Posterior vena cava (tissue), 2 donors: ENCODE results near the gene FAM124A. TPM values are rescaled to one million over a fixed set of nuclear protein-coding genes. Genes with fewer than 3 reads are reported as not detected.
"Not testable (repeated sequence)": the region's sequence is repeated elsewhere in the genome, so short reads cannot be mapped to it uniquely, and the experiment has no call there.

Source experiments
- DNase-seq: peaks from one replicate; pipeline ENCODE4 v3.0.0-alpha.2; 2020; ENCODE audit warnings: low spot score
- intact Hi-C, 2 donors: fragments of 100-400 bp; cut with DNase I; formaldehyde crosslinking; loops; one replicate each; pipeline versions ENCODE4 v1.14.1 to v1.14.2; 2022 to 2023
- total RNA-seq, 2 donors: library from RNA; stranded (reverse); fragmentation: NEBNext Ultra II Directional; extraction: Animal tissue kit (Norgen Biotek cat#: 25700); gene quantifications; one replicate each; pipeline ENCODE4 v1.2.1, GENCODE V29; 2021
- donor health status: DM: yes; HTN: yes; CAD: no.
- donor health status: DM: yes; HTN: yes; CAD: no.

FAM124A gene
- total RNA-seq, 2 donors from 2014 or later: 6.2 to 9.8 TPM

DNA sequence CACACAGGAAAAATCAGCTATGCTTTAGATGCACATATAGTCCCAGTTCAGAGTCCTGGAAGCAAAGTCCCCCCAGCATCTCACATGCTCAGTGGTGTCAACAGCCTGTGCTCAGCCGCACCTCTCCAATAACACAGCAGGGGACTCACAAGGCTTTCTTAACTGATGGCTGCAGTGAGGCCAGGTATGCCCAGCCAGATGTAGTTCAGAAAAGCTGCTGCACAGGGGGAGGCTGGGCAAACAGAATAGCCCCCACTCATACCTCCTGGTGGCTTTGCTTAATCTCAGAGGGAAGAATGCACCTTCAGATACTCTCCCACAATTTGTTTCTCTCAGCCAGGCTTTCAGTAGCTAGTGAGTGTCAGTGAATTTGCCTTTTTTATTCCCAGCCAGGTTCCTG, 33.4 kb downstream of the FAM124A start:
- DNase-seq: no peak
- intact Hi-C loops: no loop called here

DNA sequence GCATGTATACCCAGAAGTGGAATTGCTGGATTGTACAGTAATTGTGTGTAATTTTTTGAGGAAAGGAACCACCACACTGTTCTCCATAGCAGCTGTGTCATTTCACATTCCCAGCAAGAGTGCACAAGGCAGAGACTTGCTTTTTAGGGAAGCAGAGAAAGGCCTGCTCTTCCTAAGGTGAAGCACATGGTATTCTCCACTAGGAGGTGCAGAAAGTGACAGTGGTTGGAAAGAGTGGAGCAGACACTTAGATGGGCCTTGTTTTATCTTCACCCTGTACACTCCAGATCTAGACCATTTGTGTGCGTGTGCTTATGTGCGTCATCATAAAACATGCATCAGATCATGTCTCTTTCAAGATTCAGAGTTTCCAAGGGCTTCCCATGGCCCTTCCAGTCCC, 35.0 kb downstream of the FAM124A start:
- no peak for DNase-seq
- intact Hi-C loops: no loop called here

DNA sequence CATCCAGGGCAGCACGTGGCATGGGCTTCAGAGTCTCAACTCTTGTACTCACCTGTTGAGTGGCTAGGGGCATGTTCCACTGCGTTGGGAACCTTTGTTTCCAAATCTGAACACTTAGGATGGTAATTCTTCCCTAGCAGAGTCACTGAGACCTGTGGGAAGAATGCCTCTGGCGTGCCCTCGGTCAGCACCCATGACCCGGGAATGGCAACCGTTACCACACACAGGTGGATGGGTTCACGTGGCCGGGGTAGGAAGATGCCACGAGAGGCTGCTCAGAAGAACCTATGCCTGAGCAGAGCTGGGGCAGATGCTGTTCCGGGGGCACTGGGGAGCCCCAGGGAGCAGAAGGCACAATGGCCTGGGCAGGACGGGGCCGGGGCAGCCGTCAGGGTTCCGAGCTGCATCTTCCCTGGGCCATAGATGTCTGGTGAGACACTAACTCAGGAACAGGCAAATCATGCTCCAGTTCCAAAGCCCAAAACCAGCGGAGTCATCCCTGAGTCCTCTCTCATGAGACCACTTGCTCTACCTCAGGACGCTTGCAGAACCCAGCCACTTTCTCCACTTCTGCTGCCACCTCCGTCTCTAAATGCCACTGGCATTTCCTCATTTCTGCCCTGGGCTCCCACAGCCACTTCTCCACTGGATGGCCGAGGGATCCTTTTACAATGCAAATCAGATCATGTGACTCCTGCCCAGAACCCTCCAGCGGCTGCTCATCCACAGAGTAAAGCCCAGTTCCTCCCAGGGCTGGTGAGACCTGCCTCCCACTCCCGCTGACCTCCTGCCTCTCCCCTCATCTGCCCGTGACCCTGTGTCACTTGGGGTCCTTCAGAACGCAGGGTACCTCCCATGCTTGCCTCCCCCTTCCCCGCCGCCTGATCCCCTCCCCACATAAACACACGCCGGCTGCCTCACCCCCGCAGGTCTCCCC, 36.7 kb downstream of the FAM124A start:
- peak; percentile 68 for DNase-seq
- intact Hi-C loops: loop anchor here in 1 of 2 donors (2.0 kb wide), 1 partner anchor 28 kb away; no protein-coding TSS in a partner anchor

DNA sequence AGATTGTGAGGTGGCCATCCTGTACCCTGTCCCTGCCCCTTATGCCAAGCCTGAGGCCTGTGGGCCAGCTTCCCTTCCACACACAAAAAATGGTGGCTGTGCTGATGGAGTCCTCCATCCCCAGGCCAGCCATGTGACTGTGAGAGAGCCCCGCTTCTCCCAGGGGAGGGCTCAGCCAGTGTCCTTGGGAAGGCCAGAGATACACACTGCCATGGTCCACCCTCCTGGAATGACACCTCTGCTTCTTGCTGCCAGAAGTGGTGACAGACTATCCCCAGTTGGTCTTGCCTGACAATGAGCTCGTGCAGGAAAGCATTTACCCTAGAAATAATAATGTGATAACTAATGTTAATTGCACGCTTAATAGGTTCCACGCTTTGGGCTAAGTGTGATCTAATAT, 38.0 kb downstream of the FAM124A start:
- DNase-seq: no peak
- intact Hi-C loops: no loop called here

DNA sequence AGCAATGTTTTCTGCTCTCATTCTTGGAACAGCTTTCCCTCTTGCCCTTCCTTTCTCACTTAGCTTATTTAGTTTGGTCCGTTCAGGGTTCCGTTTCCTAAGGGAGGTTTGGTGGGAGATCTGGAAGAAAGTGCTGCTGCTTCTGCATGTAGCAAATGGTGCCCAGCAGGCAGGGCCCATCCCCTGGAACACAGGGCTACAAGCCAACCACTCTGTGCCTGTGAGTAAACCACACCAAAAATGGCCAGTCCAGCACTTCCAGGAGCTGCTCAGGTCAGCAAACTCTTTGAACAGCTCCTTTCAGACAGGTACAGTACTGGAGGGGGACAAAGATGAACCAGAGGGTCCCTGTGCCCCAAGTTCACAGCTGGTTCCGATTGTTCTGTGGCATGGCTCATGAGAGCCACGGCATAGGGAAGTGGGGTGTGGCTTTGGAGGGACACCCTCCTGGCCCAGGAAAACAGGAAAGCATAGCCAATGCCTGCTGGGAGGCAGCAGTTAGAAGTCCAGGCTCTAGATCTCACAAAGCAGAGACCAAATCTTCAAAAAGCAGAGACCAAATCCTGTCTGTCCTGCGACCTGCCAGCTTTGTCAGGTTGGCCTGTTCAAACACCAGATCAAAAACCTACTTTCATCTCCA, 39.5 kb downstream of the FAM124A start:
- no peak for DNase-seq

DNA sequence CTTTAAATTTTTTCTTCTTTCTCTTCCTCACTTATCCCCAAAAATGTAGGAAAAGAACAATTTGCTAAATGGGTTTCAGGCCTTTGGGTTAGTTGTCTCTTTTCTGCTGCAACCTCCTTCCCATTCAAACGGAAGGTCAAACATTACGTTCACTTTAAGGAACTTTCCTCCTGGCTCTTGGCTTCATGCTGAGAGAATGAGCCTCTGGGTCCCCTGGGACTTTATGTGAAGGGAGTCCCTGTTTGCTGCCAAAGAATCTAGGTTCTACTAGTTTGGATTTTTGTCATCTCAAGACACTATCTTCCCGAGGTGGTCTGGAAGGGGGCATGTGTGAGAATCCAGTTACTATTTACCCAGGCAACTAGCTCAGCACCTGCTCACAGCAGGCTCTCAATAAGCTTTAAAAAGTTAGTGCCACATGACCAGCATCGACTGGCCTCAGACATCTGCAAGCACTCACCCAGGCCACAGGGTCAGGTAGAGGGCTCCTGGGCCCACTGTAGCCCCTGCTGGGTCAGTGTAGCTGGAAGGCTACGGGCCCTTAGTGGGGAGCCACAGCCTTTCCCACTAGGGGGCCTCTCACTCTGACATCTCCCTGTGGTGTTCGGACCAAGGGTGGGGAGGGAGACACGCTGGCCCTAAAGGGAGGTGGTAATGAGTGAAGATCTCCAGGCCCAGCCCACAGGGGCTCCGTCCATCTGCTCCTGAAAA, 40.5 kb downstream of the FAM124A start:
- no peak for DNase-seq
- intact Hi-C loops: no loop called here

More for the DNA sequence above, 39.5 kb downstream of the FAM124A start:
- intact Hi-C loops: no loop called here

DNA sequence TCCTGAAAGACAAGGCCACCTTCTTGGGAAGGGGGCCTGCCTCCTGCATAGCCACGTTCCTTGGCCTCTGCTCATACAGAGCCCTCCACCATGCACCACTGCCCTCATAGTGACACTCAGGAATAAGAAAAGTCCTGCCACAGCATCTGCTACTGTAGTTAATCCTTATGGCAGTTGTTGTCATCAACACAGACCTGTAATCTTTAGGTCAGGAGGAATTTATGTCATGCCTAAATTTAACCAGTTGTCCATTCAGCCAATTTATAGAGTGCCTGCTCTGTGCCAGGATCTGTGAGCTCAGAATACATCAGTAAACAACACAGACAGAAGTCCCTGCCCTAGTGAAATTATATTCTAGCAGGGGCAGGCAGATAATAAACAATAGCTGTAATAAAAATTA, 44.4 kb downstream of the FAM124A start:
- no peak for DNase-seq
- intact Hi-C loops: no loop called here

DNA sequence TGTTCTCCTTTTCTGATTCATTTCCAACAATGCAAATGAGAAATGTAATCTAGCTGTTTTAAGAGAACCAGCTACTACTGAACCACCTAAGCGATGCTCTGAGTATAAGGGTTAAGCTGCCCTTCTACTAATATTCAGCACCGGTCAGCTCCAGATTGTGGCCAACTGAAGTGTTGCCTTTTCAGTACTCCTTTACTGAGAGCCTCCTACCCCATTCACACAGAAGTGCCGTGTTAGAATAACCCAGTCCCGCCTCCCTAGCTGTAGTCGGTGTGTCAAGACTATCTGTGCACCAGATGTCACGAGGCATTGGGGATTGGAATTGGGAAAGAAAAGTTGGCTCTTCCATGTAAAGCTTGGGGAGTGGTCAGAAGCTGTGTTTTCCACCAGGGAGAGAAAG, 45.4 kb downstream of the FAM124A start:
- DNase-seq: no peak
- intact Hi-C loops: no loop called here

DNA sequence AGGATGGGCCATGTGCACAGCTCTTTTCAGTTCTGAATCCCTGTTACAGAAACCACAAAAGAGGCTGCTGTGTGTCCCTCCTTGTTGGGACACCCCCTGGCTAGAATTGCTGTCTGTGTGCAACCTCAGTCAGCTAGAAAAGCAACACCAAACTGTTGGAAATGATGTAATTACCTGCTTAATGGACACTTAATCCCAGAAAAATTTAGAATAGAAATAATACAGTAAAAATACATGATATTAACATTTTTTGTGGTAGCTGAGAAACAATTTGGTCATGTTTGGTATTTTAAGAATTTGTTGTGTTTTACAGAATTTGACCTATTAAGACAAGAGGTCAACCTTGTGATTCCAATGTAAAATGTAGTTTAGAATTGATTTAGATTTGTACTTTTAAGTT, 46.8 kb downstream of the FAM124A start:
- DNase-seq: no peak
- intact Hi-C loops: no loop called here

DNA sequence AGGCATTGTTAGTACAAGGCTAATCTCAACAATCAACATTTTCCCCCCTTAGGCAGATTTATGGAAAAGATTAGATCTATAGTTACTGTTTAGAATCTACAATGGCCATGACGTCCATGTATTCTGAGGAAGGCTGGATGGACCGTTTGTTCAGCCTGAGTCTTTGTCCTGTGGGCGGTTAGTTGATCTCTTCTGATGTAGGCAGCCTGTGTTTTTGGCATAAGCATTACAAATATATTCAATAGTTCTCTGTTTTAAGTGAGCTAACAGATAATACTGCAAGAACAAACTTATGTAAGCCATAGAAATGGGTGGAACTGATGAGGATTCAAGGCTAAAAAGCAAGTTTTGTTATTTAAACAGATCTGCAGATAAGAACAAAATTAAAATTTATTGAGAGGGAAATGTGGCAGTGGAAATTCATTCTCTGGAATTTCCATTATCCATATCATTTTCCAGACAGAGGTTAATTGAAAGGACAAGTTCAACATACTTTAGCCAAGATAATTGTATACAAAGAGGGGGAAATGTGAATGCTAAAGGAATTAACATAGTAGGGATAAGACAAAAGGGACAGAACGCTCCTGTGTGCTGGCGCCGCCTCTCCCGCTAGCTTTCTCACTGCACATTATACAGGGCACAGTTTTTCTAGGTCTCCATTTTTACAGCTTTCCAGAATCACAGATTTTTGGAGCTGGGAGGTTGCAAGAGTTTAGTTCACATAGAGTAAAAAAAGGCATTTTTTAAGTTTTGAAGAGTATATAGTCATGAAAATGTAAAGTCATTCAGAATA, 48.6 kb downstream of the FAM124A start:
- no peak for DNase-seq
- intact Hi-C loops: no loop called here

DNA sequence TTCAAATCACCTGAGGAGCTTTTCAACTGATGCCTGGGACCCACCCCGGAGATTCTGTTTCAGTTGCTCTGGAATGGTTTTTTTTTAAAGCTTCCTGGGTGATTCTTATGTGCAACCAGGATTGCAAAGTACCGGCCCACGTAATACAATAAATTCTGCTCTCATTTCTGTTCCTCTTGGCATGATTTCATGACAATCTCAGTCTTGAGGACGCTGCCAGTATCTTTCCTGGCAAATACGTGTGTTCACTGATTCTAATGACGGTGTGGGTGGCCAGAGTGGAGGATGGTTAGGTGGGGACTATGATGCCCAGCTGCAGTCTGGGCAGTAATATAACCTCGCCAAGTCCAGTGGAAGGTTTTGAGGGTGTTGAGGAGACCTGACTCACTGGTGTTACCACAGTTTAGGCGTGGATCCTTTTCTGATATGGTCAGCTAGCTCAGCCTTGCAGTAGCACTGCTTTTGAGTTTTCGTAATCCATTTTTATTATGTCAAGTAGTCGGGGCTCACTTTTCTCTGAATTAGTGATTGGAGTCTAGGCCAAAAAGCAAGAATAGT, 49.4 kb downstream of the FAM124A start:
- no peak for DNase-seq
- intact Hi-C loops: loop anchor here in 1 of 2 donors (1.0 kb wide), 1 partner anchor 23 kb away; no protein-coding TSS in a partner anchor

DNA sequence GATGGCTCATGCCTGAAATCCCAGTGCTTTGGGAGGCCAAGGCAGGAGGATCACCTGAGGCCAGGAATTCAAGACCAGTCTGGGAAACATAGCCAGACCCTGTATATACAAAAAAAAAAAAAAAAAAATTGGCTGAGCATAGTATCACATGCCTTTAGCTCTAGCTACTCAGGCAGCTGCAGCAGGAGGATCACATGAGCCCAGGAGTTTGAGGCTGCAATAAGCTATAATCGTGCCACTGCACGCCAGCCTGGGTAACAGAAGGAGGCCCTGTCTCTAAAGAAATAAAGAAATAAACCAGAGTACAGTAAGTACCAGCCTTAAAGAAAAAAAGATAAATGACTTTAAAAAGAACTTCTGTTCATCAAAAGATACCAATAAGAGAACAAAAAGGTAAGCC, 52.9 kb downstream of the FAM124A start:
- intact Hi-C loops: no loop called here

DNA sequence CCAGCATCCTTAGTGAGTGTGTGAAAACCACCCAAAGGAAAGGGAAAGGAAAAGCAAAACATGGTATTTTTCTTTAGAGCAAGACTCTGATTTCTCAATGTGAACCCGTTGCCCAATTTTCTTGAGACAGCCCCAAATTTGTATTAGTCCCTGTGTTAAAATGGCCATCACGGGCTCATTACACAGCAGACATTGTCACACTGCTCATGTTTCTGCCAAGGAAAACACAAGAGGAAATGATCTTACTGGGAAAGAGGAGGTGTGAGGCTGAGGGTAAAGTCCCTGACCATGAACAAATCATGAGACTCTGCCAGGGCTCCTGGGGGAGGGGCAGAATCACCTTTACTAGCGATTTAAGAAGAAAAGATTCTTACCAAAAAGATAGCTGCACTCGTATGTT, 54.4 kb downstream of the FAM124A start:
- DNase-seq: no peak
- intact Hi-C loops: no loop called here

More for the DNA sequence above, 52.9 kb downstream of the FAM124A start:
- DNase-seq: no peak

DNA sequence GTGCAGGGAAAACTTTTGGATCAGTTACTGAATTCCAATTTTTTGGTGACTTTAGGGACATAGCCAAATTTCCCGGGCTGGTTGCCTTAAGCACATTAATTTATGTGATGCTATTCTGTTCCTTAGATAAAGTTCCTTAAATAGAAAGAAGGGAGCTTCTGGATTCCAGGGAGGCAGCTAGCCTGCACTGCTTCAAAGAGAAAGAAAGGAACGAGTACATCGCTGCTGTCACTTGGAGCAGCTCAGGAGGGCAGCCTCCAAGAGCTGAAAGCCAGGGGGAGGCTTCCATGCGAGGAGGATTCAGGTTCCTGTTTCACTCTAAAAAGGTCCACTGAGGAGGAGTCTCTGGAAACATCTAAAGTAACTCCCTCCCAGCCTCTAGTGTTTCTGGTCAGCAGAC, 55.7 kb downstream of the FAM124A start:
- no peak for DNase-seq
- intact Hi-C loops: no loop called here

DNA sequence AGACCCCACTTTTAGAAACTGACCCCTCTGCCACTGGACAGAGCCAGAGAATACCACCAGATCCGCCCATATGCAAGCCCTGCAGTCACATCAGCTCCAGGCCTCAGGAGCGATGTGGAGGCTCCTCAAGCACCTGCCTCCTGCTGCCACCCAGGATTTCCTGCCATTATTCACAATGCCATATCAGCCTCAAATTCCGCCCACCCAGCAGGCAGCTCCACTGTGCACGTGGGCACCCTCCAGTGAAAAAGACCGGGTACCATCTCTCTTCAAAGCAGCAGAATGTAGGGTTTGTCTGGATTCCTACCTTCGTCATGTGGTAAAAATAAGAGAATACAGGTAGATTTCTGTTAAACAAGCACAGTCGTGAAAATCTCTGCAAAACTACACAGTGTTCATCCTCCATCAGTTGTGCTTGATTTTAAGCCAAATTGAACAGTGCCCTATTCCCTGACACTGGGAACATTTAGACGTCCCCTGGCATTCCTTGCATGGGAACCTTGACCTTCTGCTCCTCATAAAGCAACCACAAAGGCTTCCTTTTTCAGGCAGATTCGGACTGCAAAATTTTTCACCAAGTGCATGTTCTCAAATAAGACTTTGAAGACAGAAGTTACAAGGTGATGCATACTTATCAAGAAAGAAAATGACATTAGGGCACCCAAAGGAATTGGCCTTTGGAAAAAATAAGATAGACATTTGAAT, 56.4 kb downstream of the FAM124A start:
- intact Hi-C loops: no loop called here
- DNase-seq: no peak

DNA sequence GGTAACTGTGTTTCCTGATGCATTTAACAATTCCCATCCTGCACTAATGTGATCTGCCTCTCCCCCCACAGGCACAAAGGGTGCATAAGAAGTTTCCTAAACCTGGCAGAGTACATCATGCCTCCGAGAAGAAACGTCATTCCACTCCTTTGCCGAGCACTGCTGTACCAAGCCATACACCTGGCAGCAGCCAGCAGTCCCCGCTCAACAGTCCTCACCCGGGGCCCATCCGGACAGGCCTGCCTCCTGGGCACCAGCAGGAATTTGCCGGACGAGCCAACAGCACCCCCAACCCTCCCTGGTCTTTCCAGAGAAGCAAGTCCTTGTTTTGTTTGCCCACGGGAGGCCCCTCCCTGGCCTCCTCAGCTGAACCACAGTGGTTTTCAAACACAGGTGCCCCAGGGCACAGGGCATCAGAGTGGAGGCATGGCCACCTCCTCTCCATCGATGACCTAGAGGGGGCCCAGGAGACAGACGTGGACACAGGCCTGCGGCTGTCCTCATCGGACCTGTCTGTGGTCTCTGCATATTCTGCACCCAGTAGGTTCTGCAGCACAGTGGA, 58.3 kb downstream of the FAM124A start:
- intact Hi-C loops: no loop called here
- no peak for DNase-seq

DNA sequence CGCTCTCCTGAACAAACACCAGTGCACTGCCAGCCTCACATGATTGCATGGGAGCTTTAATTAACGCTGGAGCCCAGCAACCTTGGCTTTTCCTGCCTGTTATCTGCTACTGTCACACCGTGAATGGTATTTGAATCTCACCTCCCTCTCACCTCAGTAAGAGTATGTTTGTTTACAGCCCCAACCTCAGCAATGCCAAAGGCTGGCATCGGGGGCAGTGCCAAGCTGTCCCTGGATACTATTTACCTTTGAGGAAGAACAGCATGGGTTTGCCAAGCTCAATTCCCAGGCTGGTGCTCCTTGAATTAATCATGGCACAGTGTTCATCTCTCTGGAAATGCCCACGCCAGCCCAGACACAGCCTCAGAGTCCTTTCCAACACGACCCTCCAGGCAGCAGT, 60.1 kb downstream of the FAM124A start:
- no peak for DNase-seq
- intact Hi-C loops: no loop called here

DNA sequence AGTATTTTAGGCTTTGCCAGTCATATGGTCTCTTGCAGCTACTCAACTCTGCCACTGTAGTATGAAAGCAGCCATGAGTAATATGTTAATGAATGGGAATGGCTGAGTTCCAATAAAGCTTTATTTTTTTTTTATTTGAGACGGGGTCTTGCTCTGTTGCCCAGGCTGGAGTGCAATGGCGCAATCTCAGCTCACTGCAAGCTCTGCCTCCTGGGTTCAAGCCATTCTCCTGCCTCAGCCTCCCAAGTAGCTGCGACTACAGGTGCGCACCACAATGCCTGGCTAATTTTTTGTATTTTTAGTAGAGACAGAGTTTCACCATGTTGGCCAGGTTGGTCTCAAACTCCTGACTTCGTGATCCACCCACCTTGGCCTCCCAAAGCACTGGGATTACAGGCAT, 60.7 kb downstream of the FAM124A start:
- intact Hi-C loops, DNase-seq: not testable (repeated sequence)
